ENCODE data around the gene PAK6. TPM values are rescaled to one million over a fixed set of nuclear protein-coding genes. Genes with fewer than 3 reads are reported as not detected.

PAK6 gene
- total and polyA plus RNA-seq, 9 of the 15 experiments (the other 6 are each of a cell fraction or from before 2014, with no cell fraction given): 0.03 to 0.74 (median 0.16) TPM; not detected in 2

GRCh38 chr15:40282869-40283614 lies 44.2 kb downstream of the PAK6 start, which contains the start of gene ANKRD63 (continued):
- peak; percentile 1; the same call in 1 of the 2 replicates for TF ChIP-seq ETV5 (CRISPR knock-in tag; IDR thresholded peaks at IDR 0.05; ENCODE audit: low read depth)
- TF ChIP-seq SRSF7 (optimal IDR thresholded peaks at IDR 0.05; ENCODE audit: low read depth, low read length): no peak
- no peak for TF ChIP-seq ATF1 (CRISPR knock-in tag; IDR thresholded peaks at IDR 0.05)
- TF ChIP-seq ATF1 (tag; IDR thresholded peaks at IDR 0.05): no peak
- peak in 1 of 2 experiments; percentile 50 for TF ChIP-seq E2F6 (IDR thresholded peaks at IDR 0.05; ENCODE audit: borderline replicate concordance in 1 of 2, extremely low read depth in 1 of 2, insufficient read depth in 1 of 2, insufficient read length in 1 of 2, low read depth in 1 of 2, low read length in 1 of 2, poor library complexity in 1 of 2, severe bottlenecking in 1 of 2)
- TF ChIP-seq U2AF2 (optimal IDR thresholded peaks at IDR 0.05; ENCODE audit: low read depth, low read length): no peak
- TF ChIP-seq, protein P1, sequence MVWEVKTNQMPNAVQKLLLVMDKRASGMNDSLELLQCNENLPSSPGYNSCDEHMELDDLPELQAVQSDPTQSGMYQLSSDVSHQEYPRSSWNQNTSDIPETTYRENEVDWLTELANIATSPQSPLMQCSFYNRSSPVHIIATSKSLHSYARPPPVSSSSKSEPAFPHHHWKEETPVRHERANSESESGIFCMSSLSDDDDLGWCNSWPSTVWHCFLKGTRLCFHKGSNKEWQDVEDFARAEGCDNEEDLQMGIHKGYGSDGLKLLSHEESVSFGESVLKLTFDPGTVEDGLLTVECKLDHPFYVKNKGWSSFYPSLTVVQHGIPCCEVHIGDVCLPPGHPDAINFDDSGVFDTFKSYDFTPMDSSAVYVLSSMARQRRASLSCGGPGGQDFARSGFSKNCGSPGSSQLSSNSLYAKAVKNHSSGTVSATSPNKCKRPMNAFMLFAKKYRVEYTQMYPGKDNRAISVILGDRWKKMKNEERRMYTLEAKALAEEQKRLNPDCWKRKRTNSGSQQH (CRISPR knock-in tag; IDR thresholded peaks at IDR 0.05): no peak
- no peak for TF ChIP-seq ARID2 (IDR thresholded peaks at IDR 0.05)
- TF ChIP-seq RBBP5 (IDR thresholded peaks at IDR 0.05; ENCODE audit: borderline replicate concordance, insufficient read depth, low read length, poor library complexity, severe bottlenecking): peak; percentile 20
- no peak for TF ChIP-seq RAD21 (CRISPR knock-in tag; conservative IDR thresholded peaks at IDR 0.05 in 1 of 2, IDR thresholded peaks at IDR 0.05 in 1 of 2)
- no peak for TF ChIP-seq NUFIP1 (IDR thresholded peaks at IDR 0.05; ENCODE audit: partially characterized antibody)
- no peak for TF ChIP-seq ZKSCAN8 (CRISPR knock-in tag; IDR thresholded peaks at IDR 0.05)
- no peak for TF ChIP-seq ZNF696 (CRISPR knock-in tag; conservative IDR thresholded peaks at IDR 0.05)
- TF ChIP-seq ZFP30 (CRISPR knock-in tag; IDR thresholded peaks at IDR 0.05; ENCODE audit: borderline replicate concordance): no peak
- TF ChIP-seq RBM17 (IDR thresholded peaks at IDR 0.05; ENCODE audit: borderline replicate concordance, low read depth, low read length): no peak
- TF ChIP-seq, protein P2, sequence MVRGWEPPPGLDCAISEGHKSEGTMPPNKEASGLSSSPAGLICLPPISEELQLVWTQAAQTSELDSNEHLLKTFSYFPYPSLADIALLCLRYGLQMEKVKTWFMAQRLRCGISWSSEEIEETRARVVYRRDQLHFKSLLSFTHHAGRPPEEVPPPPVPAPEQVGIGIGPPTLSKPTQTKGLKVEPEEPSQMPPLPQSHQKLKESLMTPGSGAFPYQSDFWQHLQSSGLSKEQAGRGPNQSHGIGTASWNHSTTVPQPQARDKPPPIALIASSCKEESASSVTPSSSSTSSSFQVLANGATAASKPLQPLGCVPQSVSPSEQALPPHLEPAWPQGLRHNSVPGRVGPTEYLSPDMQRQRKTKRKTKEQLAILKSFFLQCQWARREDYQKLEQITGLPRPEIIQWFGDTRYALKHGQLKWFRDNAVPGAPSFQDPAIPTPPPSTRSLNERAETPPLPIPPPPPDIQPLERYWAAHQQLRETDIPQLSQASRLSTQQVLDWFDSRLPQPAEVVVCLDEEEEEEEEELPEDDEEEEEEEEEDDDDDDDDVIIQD (CRISPR knock-in tag; IDR thresholded peaks at IDR 0.05): no peak
- no peak for TF ChIP-seq ARID1B (IDR thresholded peaks at IDR 0.05)
- TF ChIP-seq BHLHE40 (IDR thresholded peaks at IDR 0.05; ENCODE audit: low read length): no peak
- TF ChIP-seq SMARCA4 (IDR thresholded peaks at IDR 0.05): no peak
- no peak for TF ChIP-seq MECOM (CRISPR knock-in tag; IDR thresholded peaks at IDR 0.05)
- TF ChIP-seq VEZF1 (CRISPR knock-in tag; IDR thresholded peaks at IDR 0.05): peak; percentile 63

All from K562 (cell line).